ENCODE measurements around the gene KLHL14.

The KLHL14 gene

DNA sequence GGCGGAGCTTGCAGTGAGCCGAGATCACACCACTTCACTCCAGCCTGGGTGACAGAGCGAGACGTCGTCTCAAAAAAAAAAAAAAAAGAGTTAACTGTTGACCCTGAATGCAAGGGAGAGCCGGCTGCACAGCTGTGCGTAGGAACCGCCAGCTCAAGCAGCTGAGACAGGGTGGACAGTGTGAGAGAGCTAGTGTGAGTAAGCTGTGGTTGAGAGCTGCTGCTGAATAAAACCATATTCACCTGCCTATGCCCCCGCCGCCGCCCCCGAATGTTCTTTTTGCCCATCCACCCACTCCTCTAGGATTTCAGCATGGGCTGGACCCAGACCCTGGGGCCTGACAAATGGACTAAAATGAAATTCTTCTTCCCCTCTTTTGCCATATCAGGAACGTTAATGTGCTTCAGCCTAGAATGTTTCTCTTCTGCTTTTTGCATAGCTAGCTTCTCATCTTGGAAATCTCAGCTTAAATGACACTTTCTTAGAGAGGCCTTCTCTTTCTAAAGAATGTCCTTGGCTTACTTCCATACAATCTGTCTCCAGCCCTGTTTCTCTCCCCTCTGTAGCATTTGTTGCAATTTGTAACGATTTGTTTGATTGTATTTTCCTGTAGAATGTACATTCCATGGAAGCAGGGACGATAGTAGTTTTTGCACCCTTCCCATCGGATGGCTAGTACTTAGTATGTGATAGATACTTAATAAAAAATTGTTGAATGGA, 142.7 kb downstream of the KLHL14 start:
- DNase-seq = no peak

DNA sequence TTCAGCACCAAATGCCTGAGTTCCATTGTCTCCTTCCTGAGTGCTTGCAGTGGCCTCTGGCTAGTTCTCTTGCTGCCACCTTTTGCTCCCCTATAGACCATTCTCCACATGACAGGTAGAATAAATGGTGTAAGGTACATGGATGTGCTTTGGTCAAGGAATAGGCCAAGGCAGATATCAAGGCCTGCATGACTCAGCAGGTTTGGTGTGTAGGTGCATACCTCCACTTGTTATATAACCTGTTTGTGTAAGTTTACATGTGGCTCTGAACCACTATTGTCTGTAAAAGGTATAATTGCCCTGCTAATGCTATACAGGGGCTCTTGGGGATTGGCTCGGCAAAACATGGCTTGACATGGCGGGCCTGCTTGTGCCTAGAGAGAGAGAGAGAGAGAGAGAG, 143.5 kb downstream of the KLHL14 start:
- no peak for DNase-seq

DNA sequence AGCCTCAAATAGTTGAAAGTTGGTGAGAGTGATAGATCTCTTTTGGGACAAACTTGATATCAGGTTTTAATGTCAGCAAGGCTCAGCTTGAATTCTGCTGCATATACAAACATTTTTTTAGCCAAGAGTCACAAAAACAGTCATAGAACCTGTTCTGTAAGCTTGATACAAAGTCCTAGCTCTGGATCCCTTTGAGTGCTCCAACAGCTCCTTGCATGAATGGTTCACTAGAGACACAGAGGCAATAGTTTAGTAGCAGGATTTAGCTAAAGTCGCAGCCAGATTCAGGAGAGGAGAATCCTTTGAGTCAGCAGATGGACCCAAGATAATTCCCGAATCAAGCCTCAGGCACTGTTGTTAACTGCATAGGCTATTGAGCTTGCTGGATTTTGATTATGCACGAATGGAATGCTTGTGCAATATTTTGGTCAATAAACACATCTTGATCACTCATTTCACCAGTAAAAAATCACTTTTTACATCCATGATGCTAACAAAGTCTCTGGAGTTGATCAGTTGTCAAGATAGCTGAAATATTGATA, 148.6 kb downstream of the KLHL14 start:
- no peak for DNase-seq

DNA sequence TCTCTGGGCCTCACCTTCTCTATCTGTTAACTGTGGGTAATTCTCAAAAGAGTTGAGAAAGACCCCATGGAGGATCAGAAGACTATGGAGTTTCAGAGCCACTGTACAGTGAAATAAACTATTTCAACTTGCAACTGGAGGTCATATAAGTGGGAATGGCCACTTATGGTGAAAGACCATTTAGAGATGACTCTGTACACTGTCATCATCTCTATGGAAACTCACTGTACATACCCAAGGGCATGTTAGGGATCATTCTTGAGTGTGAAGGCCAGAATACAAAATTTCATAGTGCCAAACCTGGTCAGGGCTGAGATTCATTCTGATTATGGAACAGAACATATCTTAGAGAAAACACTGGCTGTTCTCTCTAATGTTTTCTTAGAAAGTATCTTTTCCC, 149.3 kb downstream of the KLHL14 start:
- DNase-seq = no peak
